Endothelial cell of umbilical vein (primary cell): ENCODE measurements around the gene RAB10.

Source experiments
- GATA2 ChIP-seq: IDR thresholded peaks from 2 replicates; pipeline ENCODE4 v1.7.0; 2011; ENCODE audit warnings: low read depth, mild to moderate bottlenecking, moderate library complexity, mixed read lengths, low read length; ENCODE audit not compliant: insufficient read length, insufficient read depth
- JUN ChIP-seq: IDR thresholded peaks from 2 replicates; pipeline ENCODE4 v1.6.1; 2011; ENCODE audit warnings: borderline replicate concordance, low read depth; ENCODE audit not compliant: insufficient read length, insufficient read depth
- POLR2A ChIP-seq: IDR thresholded peaks from 2 replicates; pipeline ENCODE4 v1.6.1; 2012; ENCODE audit warnings: low read depth, mild to moderate bottlenecking, control low read depth, low read length
- POLR2AphosphoS5 ChIP-seq: IDR thresholded peaks from 2 replicates; pipeline ENCODE4 v1.6.1; 2012; ENCODE audit warnings: low read depth, mild to moderate bottlenecking, control low read depth, low read length, moderate library complexity; ENCODE audit not compliant: insufficient read depth
- TF ChIP-seq, protein P1 (sequence below), 2 donors: IDR thresholded peaks; 1 replicate in 1 of 2; 2 replicates in 1 of 2; pipeline ENCODE4 v1.5.1; 2011; ENCODE audit warnings: low read length in 2 of 2, mild to moderate bottlenecking in 2 of 2, moderate library complexity in 2 of 2, control low read depth in 1 of 2, inconsistent platforms in 1 of 2, low read depth in 1 of 2; ENCODE audit not compliant: insufficient read depth in 1 of 2; ENCODE audit errors: extremely low read depth in 1 of 2

DNA sequence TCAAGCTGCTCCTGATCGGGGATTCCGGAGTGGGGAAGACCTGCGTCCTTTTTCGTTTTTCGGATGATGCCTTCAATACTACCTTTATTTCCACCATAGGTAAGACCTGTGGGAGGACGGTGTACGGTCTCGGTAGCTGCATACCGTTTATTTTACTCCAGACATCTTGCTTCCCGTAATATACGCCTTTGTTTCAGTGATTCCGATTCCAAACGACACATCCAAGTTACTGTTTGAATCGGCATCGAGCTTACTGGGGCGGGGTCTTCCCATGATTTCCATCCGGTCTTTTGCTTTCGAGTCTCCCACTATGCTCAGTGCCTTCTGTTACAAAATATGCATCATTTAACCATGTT is 731 bp downstream of the RAB10 start:
- TF ChIP-seq, protein P1, sequence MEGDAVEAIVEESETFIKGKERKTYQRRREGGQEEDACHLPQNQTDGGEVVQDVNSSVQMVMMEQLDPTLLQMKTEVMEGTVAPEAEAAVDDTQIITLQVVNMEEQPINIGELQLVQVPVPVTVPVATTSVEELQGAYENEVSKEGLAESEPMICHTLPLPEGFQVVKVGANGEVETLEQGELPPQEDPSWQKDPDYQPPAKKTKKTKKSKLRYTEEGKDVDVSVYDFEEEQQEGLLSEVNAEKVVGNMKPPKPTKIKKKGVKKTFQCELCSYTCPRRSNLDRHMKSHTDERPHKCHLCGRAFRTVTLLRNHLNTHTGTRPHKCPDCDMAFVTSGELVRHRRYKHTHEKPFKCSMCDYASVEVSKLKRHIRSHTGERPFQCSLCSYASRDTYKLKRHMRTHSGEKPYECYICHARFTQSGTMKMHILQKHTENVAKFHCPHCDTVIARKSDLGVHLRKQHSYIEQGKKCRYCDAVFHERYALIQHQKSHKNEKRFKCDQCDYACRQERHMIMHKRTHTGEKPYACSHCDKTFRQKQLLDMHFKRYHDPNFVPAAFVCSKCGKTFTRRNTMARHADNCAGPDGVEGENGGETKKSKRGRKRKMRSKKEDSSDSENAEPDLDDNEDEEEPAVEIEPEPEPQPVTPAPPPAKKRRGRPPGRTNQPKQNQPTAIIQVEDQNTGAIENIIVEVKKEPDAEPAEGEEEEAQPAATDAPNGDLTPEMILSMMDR (IDR thresholded peaks at IDR 0.05; ENCODE audit: extremely low read depth in 1 of 2, insufficient read depth in 1 of 2, low read depth in 1 of 2, low read length in 2 of 2), result no peak
- TF ChIP-seq GATA2, result no peak
- TF ChIP-seq JUN, result no peak
- no peak for TF ChIP-seq POLR2AphosphoS5
- no peak for TF ChIP-seq POLR2A
